H9 (cell line): ENCODE results near the gene TMEM79. TPM values are rescaled to one million over a fixed set of nuclear protein-coding genes. Genes with fewer than 3 reads are reported as not detected.

Source experiments
- DNase-seq: peaks from one replicate; pipeline ENCODE4 v3.0.0-alpha.2; 2017
- H2AFZ ChIP-seq: one replicate; pipeline ENCODE4 v1.6.1; 2013; ENCODE audit warnings: mild to moderate bottlenecking, low read length, control low read depth, moderate library complexity
- H2AK5ac ChIP-seq: 2 replicates; pipeline ENCODE4 v1.6.1; 2013; ENCODE audit warnings: low read length, control low read depth, mixed read lengths; ENCODE audit not compliant: insufficient read length
- H2BK120ac ChIP-seq: one replicate; pipeline ENCODE4 v1.6.1; 2013; ENCODE audit warnings: low read depth, mild to moderate bottlenecking, low read length, control low read depth, inconsistent platforms; ENCODE audit not compliant: poor library complexity, severe bottlenecking
- H2BK12ac ChIP-seq: 2 replicates; pipeline ENCODE4 v1.6.1; 2013; ENCODE audit warnings: low read length, control low read depth, mixed read lengths, low read depth; ENCODE audit not compliant: insufficient read length
- H2BK15ac ChIP-seq: 2 replicates; pipeline ENCODE4 v1.6.1; 2013; ENCODE audit warnings: low read depth, low read length, control low read depth
- H2BK20ac ChIP-seq: one replicate; pipeline ENCODE4 v1.6.1; 2013; ENCODE audit warnings: low read depth, mild to moderate bottlenecking, low read length, control low read depth, inconsistent platforms; ENCODE audit not compliant: poor library complexity, severe bottlenecking
- H2BK5ac ChIP-seq: 2 replicates; pipeline ENCODE4 v1.6.1; 2013; ENCODE audit warnings: low read length, control low read depth, mixed read lengths; ENCODE audit not compliant: insufficient read length
- H3K14ac ChIP-seq: 2 replicates; pipeline ENCODE4 v1.6.1; 2013; ENCODE audit warnings: low read length, control low read depth; ENCODE audit not compliant: insufficient read depth
- H3K18ac ChIP-seq: 2 replicates; pipeline ENCODE4 v1.6.1; 2013; ENCODE audit warnings: low read depth, mild to moderate bottlenecking, mixed read lengths, low read length, control low read depth; ENCODE audit not compliant: insufficient read length
- H3K23ac ChIP-seq: 2 replicates; pipeline ENCODE4 v1.6.1; 2013; ENCODE audit warnings: low read length, control low read depth, mixed read lengths, low read depth; ENCODE audit not compliant: insufficient read length
- H3K23me2 ChIP-seq: 2 replicates; pipeline ENCODE4 v1.6.1; 2013; ENCODE audit warnings: low read depth, mild to moderate bottlenecking, mixed read lengths, low read length, control low read depth; ENCODE audit not compliant: insufficient read length, poor library complexity, severe bottlenecking
- H3K27ac ChIP-seq: 2 replicates; pipeline ENCODE4 v1.5.1; 2013; ENCODE audit warnings: low read length, control low read depth, mixed read lengths, low read depth; ENCODE audit not compliant: insufficient read length
- H3K27me3 ChIP-seq: 2 replicates; pipeline ENCODE4 v1.6.1; 2013; ENCODE audit warnings: low read length, control low read depth, inconsistent platforms; ENCODE audit not compliant: insufficient read depth
- H3K4ac ChIP-seq: 2 replicates; pipeline ENCODE4 v1.6.1; 2013; ENCODE audit warnings: low read depth, mild to moderate bottlenecking, control low read depth, inconsistent platforms, low read length, moderate library complexity
- H3K4me1 ChIP-seq: 2 replicates; pipeline ENCODE4 v1.6.1; 2013; ENCODE audit warnings: low read length, control low read depth, inconsistent platforms; ENCODE audit not compliant: insufficient read depth
- H3K4me2 ChIP-seq: 2 replicates; pipeline ENCODE4 v1.6.1; 2013; ENCODE audit warnings: low read length, control low read depth, mixed read lengths; ENCODE audit not compliant: insufficient read length, insufficient read depth
- H3K56ac ChIP-seq: 2 replicates; pipeline ENCODE4 v1.6.1; 2013; ENCODE audit warnings: low read depth, mild to moderate bottlenecking, mixed read lengths, low read length, control low read depth; ENCODE audit not compliant: insufficient read length
- H3K79me1 ChIP-seq: 2 replicates; pipeline ENCODE4 v1.6.1; 2013; ENCODE audit warnings: low read depth, mild to moderate bottlenecking, moderate library complexity, low read length, control low read depth, inconsistent platforms; ENCODE audit not compliant: insufficient read depth, poor library complexity, severe bottlenecking
- H3K79me2 ChIP-seq: 2 replicates; pipeline ENCODE4 v1.6.1; 2013; ENCODE audit warnings: low read length, control low read depth, inconsistent platforms; ENCODE audit not compliant: insufficient read depth
- H3K9ac ChIP-seq: 2 replicates; pipeline ENCODE4 v1.6.1; 2013; ENCODE audit warnings: low read length, control low read depth, mixed read lengths; ENCODE audit not compliant: insufficient read length; ENCODE audit errors: extremely low read depth
- H3K9me3 ChIP-seq: one replicate; pipeline ENCODE4 v1.6.1; 2013; ENCODE audit warnings: low read depth, low read length, inconsistent platforms; ENCODE audit not compliant: control insufficient read depth
- H3T11ph ChIP-seq: one replicate; pipeline ENCODE4 v1.6.1; 2013; ENCODE audit warnings: mild to moderate bottlenecking, low read length, control low read depth, inconsistent platforms
- H4K20me1 ChIP-seq: one replicate; pipeline ENCODE4 v1.6.1; 2013; ENCODE audit not compliant: control insufficient read depth, insufficient read length, insufficient read depth
- H4K5ac ChIP-seq: 2 replicates; pipeline ENCODE4 v1.6.1; 2013; ENCODE audit warnings: low read depth, mild to moderate bottlenecking, mixed read lengths, low read length, control low read depth; ENCODE audit not compliant: insufficient read length
- H4K8ac ChIP-seq: replicated peaks from 2 replicates; pipeline ENCODE4 v1.6.1; 2013; ENCODE audit warnings: low read length, control low read depth, mixed read lengths, low read depth; ENCODE audit not compliant: insufficient read length
- H4K91ac ChIP-seq: 2 replicates; pipeline ENCODE4 v1.6.1; 2013; ENCODE audit warnings: low read depth, mild to moderate bottlenecking, moderate library complexity, mixed read lengths, low read length, control low read depth; ENCODE audit not compliant: insufficient read length
- H3K27ac Mint-ChIP-seq, 3 experiments: 2 replicates in 2 of 3; 3 replicates in 1 of 3; pipeline ENCODE4 v1.8.0; 2020 to 2021; ENCODE audit warnings: mixed read lengths in 3 of 3, mild to moderate bottlenecking in 1 of 3, moderate library complexity in 1 of 3
- H3K27me3 Mint-ChIP-seq: 2 replicates; pipeline ENCODE4 v1.8.0; 2021; ENCODE audit warnings: low read depth, mild to moderate bottlenecking, moderate library complexity, mixed read lengths
- H3K36me3 Mint-ChIP-seq, 3 experiments: 2 replicates in 2 of 3; 3 replicates in 1 of 3; pipeline ENCODE4 v1.8.0; 2020 to 2021; ENCODE audit warnings: low read depth in 3 of 3, mixed read lengths in 3 of 3; ENCODE audit not compliant: insufficient read depth in 1 of 3
- H3K4me1 Mint-ChIP-seq, 2 experiments: 2 replicates each; pipeline ENCODE4 v1.8.0; 2020; ENCODE audit warnings: mixed read lengths in 2 of 2
- H3K4me3 Mint-ChIP-seq, 2 experiments: 2 replicates in 1 of 2; 3 replicates in 1 of 2; pipeline ENCODE4 v1.8.0; 2020 to 2021; ENCODE audit warnings: mild to moderate bottlenecking in 2 of 2, mixed read lengths in 2 of 2, moderate library complexity in 1 of 2
- H3K9me3 Mint-ChIP-seq, 2 experiments: 2 replicates in 1 of 2; 3 replicates in 1 of 2; pipeline ENCODE4 v1.8.0; 2020; ENCODE audit warnings: mild to moderate bottlenecking in 2 of 2, mixed read lengths in 2 of 2, moderate library complexity in 1 of 2
- WGBS: extraction: QIAGEN DNeasy Blood & Tissue Kit; methylation state at CpG from one replicate; pipeline ENCODE4 v1.1.7; 2013; ENCODE audit warnings: missing lambda C conversion rate, low lambda C conversion rate, mixed read lengths; ENCODE audit not compliant: insufficient read length; ENCODE audit errors: extremely low coverage; 5-methylcytosine and 5-hydroxymethylcytosine counted together
- total RNA-seq: library from RNA; stranded (reverse); gene quantifications from 2 replicates; pipeline ENCODE4 v1.2.1, GENCODE V29; 2021
- TF ChIP-seq, protein P1 (sequence below): fragments of 200-600 bp; sonication (generic); conservative IDR thresholded peaks from 3 replicates; pipeline ENCODE4 v1.8.0; 2021; ENCODE audit warnings: antibody characterized with exemption, mild to moderate bottlenecking

The TMEM79 gene
- total RNA-seq, 1 experiment from 2014 or later = 2.6 TPM

DNA sequence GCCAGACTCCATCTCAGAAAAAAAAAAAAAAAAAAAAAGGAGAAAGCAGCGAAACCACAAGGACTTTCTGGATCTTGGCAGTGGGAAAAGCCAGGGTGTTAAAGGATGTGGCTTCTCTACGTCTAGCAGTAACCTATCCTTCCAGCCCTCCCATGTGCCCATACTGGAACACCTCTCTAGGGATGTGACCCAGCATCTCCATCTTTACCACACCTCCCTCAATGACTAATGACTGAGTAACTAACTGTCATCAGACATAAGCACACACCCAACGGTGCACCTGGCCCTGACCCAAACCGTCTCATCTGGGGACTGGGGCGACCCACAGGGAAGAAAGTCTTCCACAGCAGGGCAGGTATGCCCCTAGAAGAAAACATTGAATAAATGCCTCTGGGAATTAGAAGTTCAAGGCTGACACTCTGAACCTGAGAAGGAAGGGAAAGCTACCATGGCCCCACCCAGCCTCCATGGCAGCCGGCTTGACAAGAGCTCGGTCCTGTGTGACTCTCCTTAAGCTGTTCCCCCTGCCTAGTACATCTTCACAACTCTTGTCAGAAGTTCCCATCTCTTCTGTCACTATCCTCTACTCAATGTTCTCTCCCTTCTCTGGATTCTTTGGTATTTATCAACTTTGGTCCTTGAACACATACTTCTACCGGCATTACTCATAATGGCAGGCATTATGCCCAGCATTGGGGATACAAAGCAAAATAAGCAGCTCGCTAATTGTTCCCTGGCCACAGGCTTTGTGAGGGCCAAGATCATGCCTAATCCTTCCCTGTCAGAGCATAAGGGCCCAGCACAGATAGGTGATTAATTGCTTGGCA is 21.5 kb upstream of the TMEM79 start:
- TF ChIP-seq, protein P1, sequence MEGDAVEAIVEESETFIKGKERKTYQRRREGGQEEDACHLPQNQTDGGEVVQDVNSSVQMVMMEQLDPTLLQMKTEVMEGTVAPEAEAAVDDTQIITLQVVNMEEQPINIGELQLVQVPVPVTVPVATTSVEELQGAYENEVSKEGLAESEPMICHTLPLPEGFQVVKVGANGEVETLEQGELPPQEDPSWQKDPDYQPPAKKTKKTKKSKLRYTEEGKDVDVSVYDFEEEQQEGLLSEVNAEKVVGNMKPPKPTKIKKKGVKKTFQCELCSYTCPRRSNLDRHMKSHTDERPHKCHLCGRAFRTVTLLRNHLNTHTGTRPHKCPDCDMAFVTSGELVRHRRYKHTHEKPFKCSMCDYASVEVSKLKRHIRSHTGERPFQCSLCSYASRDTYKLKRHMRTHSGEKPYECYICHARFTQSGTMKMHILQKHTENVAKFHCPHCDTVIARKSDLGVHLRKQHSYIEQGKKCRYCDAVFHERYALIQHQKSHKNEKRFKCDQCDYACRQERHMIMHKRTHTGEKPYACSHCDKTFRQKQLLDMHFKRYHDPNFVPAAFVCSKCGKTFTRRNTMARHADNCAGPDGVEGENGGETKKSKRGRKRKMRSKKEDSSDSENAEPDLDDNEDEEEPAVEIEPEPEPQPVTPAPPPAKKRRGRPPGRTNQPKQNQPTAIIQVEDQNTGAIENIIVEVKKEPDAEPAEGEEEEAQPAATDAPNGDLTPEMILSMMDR = no peak
- H3K9me3 Mint-ChIP-seq = no peaks in the 10 kb centered on the region
- H2BK15ac ChIP-seq = no peak overlapping the region
- no CpG with 5 or more reads among the region's 9 CpGs for WGBS
- H2BK5ac ChIP-seq = no peak overlapping the region
- peaks cover 68 to 97% (median 88%) of the 10 kb centered on the region in 3 experiments for H3K36me3 Mint-ChIP-seq
- H3K4ac ChIP-seq = no peak overlapping the region
- H3K27me3 ChIP-seq = no peaks in the 10 kb centered on the region
- no peak overlapping the region for H3K4me2 ChIP-seq
- no peak overlapping the region for H2BK120ac ChIP-seq
- H4K5ac ChIP-seq = no peak overlapping the region
- H3K27me3 Mint-ChIP-seq = no peaks in the 10 kb centered on the region
- H3K4me3 Mint-ChIP-seq = no peak overlapping the region; a peak in 1 of 5 replicates
- H3K27ac Mint-ChIP-seq = no peak overlapping the region; a peak in 1 of 7 replicates
- no peak overlapping the region for H3K27ac ChIP-seq
- H3K23ac ChIP-seq = no peak overlapping the region
- DNase-seq = no peak
- H2AK5ac ChIP-seq = no peak overlapping the region
- H3K79me1 ChIP-seq = no peaks in the 10 kb centered on the region
- H2BK12ac ChIP-seq = no peak overlapping the region
- H3K9me3 ChIP-seq = no peaks in the 10 kb centered on the region
- H3K18ac ChIP-seq = no peak overlapping the region
- no peaks in the 10 kb centered on the region for H3K23me2 ChIP-seq
- no peak overlapping the region for H4K8ac ChIP-seq
- H3K4me1 ChIP-seq = no peaks in the 10 kb centered on the region
- H2BK20ac ChIP-seq = no peak overlapping the region
- no peak overlapping the region for H3K9ac ChIP-seq
- no peaks in the 10 kb centered on the region for H3K4me1 Mint-ChIP-seq
- no peak overlapping the region for H3T11ph ChIP-seq
- H4K91ac ChIP-seq = no peak overlapping the region
- no peaks in the 10 kb centered on the region for H3K79me2 ChIP-seq
- no peaks in the 10 kb centered on the region for H4K20me1 ChIP-seq
- no peak overlapping the region for H2AFZ ChIP-seq
- H3K14ac ChIP-seq = no peak overlapping the region
- H3K56ac ChIP-seq = no peak overlapping the region
